ENCODE results near the gene TMC5. TPM values are rescaled to one million over a fixed set of nuclear protein-coding genes. Genes with fewer than 3 reads are reported as not detected.

TMC5 gene
- total RNA-seq, 1 donor, result under 0.01 TPM

GRCh38 chr16:19478505-19478904 lies 60.8 kb downstream of the TMC5 start:
- no peak for TF ChIP-seq CTCF (IDR thresholded peaks at IDR 0.05; ENCODE audit: insufficient read depth, low read length)
- no peak overlapping the region for H3K4me3 ChIP-seq (ENCODE audit: low read depth, low read length)
- DNase-seq (ENCODE audit: low read depth), result no peak

- DNase-seq (ENCODE audit: low read depth), result no peak
- H3K4me3 ChIP-seq (ENCODE audit: low read depth, low read length), result no peak overlapping the region
- no peak for TF ChIP-seq CTCF (IDR thresholded peaks at IDR 0.05; ENCODE audit: insufficient read depth, low read length)
These were observed 61.6 kb downstream of the TMC5 start for GRCh38 chr16:19479302-19479721.

GRCh38 chr16:19481296-19481695 lies 63.6 kb downstream of the TMC5 start:
- H3K4me3 ChIP-seq (ENCODE audit: low read depth, low read length), result no peak overlapping the region
- DNase-seq (ENCODE audit: low read depth), result peak; percentile 8
- TF ChIP-seq CTCF (IDR thresholded peaks at IDR 0.05; ENCODE audit: insufficient read depth, low read length), result no peak

GRCh38 chr16:19481769-19482168 lies 64.1 kb downstream of the TMC5 start:
- no peak for TF ChIP-seq CTCF (IDR thresholded peaks at IDR 0.05; ENCODE audit: insufficient read depth, low read length)
- no peak overlapping the region for H3K4me3 ChIP-seq (ENCODE audit: low read depth, low read length)
- no peak for DNase-seq (ENCODE audit: low read depth)

GRCh38 chr16:19482291-19482690 lies 64.6 kb downstream of the TMC5 start:
- no peak for DNase-seq (ENCODE audit: low read depth)
- no peak for TF ChIP-seq CTCF (IDR thresholded peaks at IDR 0.05; ENCODE audit: insufficient read depth, low read length)
- no peak overlapping the region for H3K4me3 ChIP-seq (ENCODE audit: low read depth, low read length)

- no peak overlapping the region for H3K4me3 ChIP-seq (ENCODE audit: low read depth, low read length)
- TF ChIP-seq CTCF (IDR thresholded peaks at IDR 0.05; ENCODE audit: insufficient read depth, low read length), result no peak
- no peak for DNase-seq (ENCODE audit: low read depth)
These were observed 66.4 kb downstream of the TMC5 start for GRCh38 chr16:19484096-19484495.

- no peak for TF ChIP-seq CTCF (IDR thresholded peaks at IDR 0.05; ENCODE audit: insufficient read depth, low read length)
- H3K4me3 ChIP-seq (ENCODE audit: low read depth, low read length), result no peak overlapping the region
- no peak for DNase-seq (ENCODE audit: low read depth)
These were observed 67.9 kb downstream of the TMC5 start for GRCh38 chr16:19485611-19486010.

All from fibroblast of the aortic adventitia (primary cell).